Body of pancreas (tissue), 4 donors: ENCODE data around the gene MT3. TPM values are rescaled to one million over a fixed set of nuclear protein-coding genes. Genes with fewer than 3 reads are reported as not detected.

Source experiments
- ATAC-seq: fragments of 150-250 bp; one replicate; pipeline ENCODE4 v1.9.1; 2016
- DNase-seq, 4 donors: peaks; one replicate each; pipeline ENCODE4 v3.0.0-alpha.2; 2019
- H3K27ac ChIP-seq, 4 donors: fragments of 200-600 bp; sonication (generic); 1 replicate in 3 of 4; 2 replicates in 1 of 4; pipeline versions ENCODE4 v1.5.1 to v1.6.1; 2016 to 2019; ENCODE audit warnings: mild to moderate bottlenecking in 1 of 4, mixed read lengths in 1 of 4, moderate library complexity in 1 of 4
- H3K27me3 ChIP-seq, 2 donors: fragments of 200-600 bp; sonication (generic); one replicate each; pipeline ENCODE4 v1.6.0; 2016; ENCODE audit warnings: mild to moderate bottlenecking in 1 of 2
- H3K36me3 ChIP-seq, 2 donors: fragments of 200-600 bp; sonication (generic); replicated peaks in 1 of 2; 2 replicates each; pipeline ENCODE4 v1.5.1; 2016; ENCODE audit warnings: low read depth in 2 of 2; ENCODE audit not compliant: insufficient read depth in 1 of 2
- H3K4me1 ChIP-seq: fragments of 200-600 bp; sonication (generic); one replicate; pipeline ENCODE4 v1.6.0; 2016
- H3K4me3 ChIP-seq, 2 donors: fragments of 200-600 bp; sonication (generic); 1 replicate in 1 of 2; 2 replicates in 1 of 2; pipeline ENCODE4 v1.5.1; 2016 to 2019
- H3K9me3 ChIP-seq, 3 donors: fragments of 200-600 bp; sonication (generic); 1 replicate in 2 of 3; 2 replicates in 1 of 3; pipeline ENCODE4 v1.5.1; 2016
- POLR2A ChIP-seq, 3 donors: fragments of 450-650 bp; IDR thresholded peaks; one replicate each; pipeline ENCODE4 v1.6.1; 2016; ENCODE audit warnings: antibody characterized with exemption in 3 of 3, mild to moderate bottlenecking in 2 of 3
- WGBS, 2 donors: methylation state at CpG; one replicate each; pipeline ENCODE4 v1.1.5; 2017; 5-methylcytosine and 5-hydroxymethylcytosine counted together
- intact Hi-C: fragments of 100-400 bp; cut with DNase I; formaldehyde crosslinking; loops from one replicate; pipeline ENCODE4 v1.15.1; 2023
- total RNA-seq, 2 donors: library from RNA; depleted of rRNA; stranded (reverse); fragments of >200 nt; gene quantifications; one replicate each; pipeline ENCODE4 v1.1.0, GENCODE V29; 2016
- TF ChIP-seq, protein P1 (sequence below), 7 experiments: fragments of 450-650 bp in 4 of 7; fragments of 200-600 bp in 3 of 7; sonication (generic) in 3 of 7; IDR thresholded peaks; one replicate each; pipeline ENCODE4 v1.5.1; 2016 to 2019; ENCODE audit warnings: antibody characterized with exemption in 7 of 7

MT3 gene
- total RNA-seq, 2 donors from 2014 or later, result not detected

DNA sequence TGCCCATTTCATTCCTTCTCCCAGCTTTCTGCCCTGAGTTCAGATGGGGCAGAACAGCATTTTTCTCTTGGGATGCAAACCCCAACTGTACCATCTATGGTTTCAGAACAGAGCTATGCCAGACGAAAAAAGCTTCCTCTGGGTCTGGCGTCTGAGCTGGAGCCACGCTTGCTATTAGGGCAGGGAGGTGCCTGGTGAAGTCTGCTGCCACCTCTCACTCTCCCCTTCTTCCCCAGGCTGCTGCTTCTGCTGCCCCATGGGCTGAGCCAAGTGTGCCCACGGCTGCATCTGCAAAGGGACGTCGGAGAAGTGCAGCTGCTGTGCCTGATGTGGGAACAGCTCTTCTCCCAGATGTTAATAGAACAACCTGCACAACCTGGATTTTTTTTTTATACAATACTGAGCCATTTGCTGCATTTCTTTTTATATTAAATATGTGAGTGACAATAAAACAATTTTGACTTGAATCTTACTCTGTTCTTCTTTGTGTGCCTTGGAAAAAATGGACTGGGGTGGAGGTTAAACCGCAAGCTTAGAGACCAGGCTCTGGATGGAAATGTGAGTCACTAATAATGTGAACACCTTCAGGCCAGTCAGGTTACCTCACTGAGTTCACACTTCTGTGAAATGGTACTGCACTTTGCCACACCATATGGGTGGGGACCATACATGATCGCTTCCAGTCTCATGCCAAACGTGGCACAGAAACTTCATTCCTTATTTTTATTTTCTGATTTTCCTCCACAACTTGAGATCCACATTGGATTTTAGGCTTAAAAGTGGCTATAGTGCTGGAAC lies 47.5 kb downstream of the MT3 start:
- 79 to 83% methylated on average over 9 of the region's 9 CpGs for WGBS, 2 donors
- no peaks in the 10 kb centered on the region for H3K9me3 ChIP-seq
- no peak for DNase-seq
- TF ChIP-seq POLR2A (IDR thresholded peaks at IDR 0.05), result no peak
- TF ChIP-seq, protein P1, sequence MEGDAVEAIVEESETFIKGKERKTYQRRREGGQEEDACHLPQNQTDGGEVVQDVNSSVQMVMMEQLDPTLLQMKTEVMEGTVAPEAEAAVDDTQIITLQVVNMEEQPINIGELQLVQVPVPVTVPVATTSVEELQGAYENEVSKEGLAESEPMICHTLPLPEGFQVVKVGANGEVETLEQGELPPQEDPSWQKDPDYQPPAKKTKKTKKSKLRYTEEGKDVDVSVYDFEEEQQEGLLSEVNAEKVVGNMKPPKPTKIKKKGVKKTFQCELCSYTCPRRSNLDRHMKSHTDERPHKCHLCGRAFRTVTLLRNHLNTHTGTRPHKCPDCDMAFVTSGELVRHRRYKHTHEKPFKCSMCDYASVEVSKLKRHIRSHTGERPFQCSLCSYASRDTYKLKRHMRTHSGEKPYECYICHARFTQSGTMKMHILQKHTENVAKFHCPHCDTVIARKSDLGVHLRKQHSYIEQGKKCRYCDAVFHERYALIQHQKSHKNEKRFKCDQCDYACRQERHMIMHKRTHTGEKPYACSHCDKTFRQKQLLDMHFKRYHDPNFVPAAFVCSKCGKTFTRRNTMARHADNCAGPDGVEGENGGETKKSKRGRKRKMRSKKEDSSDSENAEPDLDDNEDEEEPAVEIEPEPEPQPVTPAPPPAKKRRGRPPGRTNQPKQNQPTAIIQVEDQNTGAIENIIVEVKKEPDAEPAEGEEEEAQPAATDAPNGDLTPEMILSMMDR (IDR thresholded peaks at IDR 0.05), result no peak
- peaks cover 26% of the 10 kb centered on the region for H3K4me1 ChIP-seq
- no peaks in the 10 kb centered on the region for H3K27me3 ChIP-seq
- no peak for ATAC-seq
- no peaks in the 10 kb centered on the region for H3K36me3 ChIP-seq
- intact Hi-C loops, result no loop called here
- H3K4me3 ChIP-seq, result no peak overlapping the region
- no peak overlapping the region for H3K27ac ChIP-seq

DNA sequence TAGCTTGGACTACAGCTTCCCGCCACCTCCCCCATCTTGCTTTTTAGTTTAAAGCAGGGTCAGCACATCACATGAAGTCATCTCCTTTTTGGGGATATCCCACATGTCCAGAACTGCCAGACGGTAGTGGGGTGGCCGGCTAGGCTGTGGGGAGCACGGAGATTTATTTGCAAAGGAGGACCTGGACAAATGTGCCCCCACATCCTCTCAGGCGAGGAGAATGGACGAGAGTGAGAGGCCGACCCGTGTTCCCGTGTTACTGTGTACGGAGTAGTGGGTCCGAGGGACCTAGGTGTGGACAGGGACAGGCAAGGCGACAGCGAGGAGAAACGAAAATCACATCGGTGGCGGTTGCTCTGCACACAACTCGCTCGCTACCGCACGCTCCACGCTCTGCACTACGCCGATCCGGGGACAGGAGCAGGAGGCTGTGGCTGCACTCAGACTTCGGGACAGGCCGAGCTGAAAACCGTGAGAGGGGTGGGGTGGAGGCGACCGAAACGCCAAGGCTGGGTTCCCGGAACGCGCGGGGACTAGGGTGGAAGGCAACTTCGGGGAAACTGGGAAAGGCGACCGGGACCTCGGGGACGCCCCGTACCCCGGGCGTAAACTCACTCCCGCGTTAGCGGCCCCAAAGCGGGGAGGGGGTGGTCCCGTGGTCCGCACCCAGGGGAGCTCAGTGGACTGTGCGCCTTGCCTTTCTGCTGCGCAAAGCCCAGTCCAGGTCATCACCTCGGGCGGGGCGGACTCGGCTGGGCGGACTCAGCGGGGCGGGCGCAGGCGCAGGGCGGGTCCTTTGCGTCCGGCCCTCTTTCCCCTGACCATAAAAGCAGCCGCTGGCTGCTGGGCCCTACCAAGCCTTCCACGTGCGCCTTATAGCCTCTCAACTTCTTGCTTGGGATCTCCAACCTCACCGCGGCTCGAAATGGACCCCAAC lies 48.8 kb downstream of the MT3 start, which contains the start of gene MT1A:
MT1A (plus strand) TSS at position 853 of the 937 bp plus-strand sequence; CDS start at position 926, 73 bp downstream.
- no peaks in the 10 kb centered on the region for H3K27me3 ChIP-seq
- TF ChIP-seq, protein P1 (IDR thresholded peaks at IDR 0.05), result no peak
- peak; percentile 63 to 83 (median 77) for TF ChIP-seq POLR2A (IDR thresholded peaks at IDR 0.05)
- DNase-seq (peak; percentile 82 to 87 (median 84)), ATAC-seq (peak; percentile 80)
- H3K4me1 ChIP-seq, result peaks cover 20% of the 10 kb centered on the region
- intact Hi-C loops, result no loop called here
- H3K27ac ChIP-seq, result peak within 1 kb of the TSS in 3 of 4 donors; percentile 45 to 50 (median 46)
- peak within 1 kb of the TSS in 1 of 2 donors; percentile 0 for H3K4me3 ChIP-seq
- H3K36me3 ChIP-seq, result no peaks in the 10 kb centered on the region
- no peaks in the 10 kb centered on the region for H3K9me3 ChIP-seq
- whole genome bisulfite sequencing, 2 donors, result 13 to 18% methylated on average over 50 to 68 of the region's 68 CpGs

DNA sequence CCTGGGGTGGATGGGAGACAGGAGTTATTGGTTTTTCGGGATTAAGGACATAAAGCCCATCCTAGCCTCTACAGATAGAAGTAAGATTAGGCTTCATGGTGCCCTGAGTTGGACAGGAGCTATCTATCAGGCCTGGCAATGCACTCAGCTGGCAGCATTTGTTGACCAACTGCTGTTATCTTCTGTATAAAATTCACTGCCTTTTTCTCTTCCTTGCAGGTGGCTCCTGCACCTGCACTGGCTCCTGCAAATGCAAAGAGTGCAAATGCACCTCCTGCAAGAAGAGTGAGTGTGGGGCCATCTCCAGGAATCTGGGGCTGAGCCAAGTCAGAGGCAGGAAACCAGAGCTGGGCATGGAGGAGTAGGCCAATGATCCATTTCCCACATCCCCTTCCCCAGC lies 49.7 kb downstream of the MT3 start:
- DNase-seq, result no peak
- no peak for ATAC-seq
- 29 to 50% methylated on average over 1 of the region's 1 CpG for WGBS, 2 donors
- Histone ChIP-seq H3K4me3 (no peak overlapping the region), H3K27me3 (no peaks in the 10 kb centered on the region), H3K36me3 (no peaks in the 10 kb centered on the region), H3K4me1 (peaks cover 21% of the 10 kb centered on the region), H3K27ac (peak overlapping the region in 1 of 4 donors; percentile 50), H3K9me3 (no peaks in the 10 kb centered on the region)
- intact Hi-C loops, result no loop called here
- TF ChIP-seq POLR2A (IDR thresholded peaks at IDR 0.05), result no peak
- TF ChIP-seq, protein P1 (IDR thresholded peaks at IDR 0.05), result no peak

DNA sequence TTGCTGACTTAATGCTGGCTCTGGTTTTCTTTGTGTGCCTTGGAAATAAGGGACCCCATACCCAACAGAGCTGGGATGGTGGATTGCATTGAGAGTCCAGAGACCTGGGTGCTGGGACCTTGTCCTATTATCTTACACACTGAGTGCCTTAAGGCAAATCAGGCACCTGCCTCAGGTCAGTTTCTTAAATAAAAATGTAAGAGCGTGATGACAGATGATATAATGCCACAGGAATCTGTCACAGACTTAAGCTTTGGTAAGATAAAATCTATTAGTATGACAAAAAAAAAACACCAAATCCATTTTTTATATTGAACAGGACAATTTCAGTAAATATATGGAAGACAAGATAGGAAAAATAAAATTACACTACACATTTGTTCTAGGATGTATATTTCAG lies 50.7 kb downstream of the MT3 start:
- intact Hi-C loops, result no loop called here
- no peak for TF ChIP-seq POLR2A (IDR thresholded peaks at IDR 0.05)
- Histone ChIP-seq H3K4me1 (peaks cover 24% of the 10 kb centered on the region), H3K36me3 (no peaks in the 10 kb centered on the region), H3K4me3 (no peak overlapping the region), H3K27me3 (no peaks in the 10 kb centered on the region), H3K9me3 (no peaks in the 10 kb centered on the region), H3K27ac (no peak overlapping the region)
- ATAC-seq, result no peak
- WGBS, 2 donors, result 87 to 92% methylated on average over 1 of the region's 1 CpG
- DNase-seq, result no peak

Other genes starting within 250 kb of the MT3 start
- 100 to 1,000 TPM in 1 of 2 donors, 10 to 100 TPM in 1; 87.7 to 130 TPM for gene AMFR, start 164.0 kb upstream of the MT3 start, total RNA-seq
- gene NUDT21, start 138.2 kb upstream of the MT3 start, total RNA-seq, result 10 to 100 TPM in 1 of 2 donors, 1 to 10 TPM in 1; 9.2 to 24.6 TPM
- 10 to 100 TPM in 1 of 2 donors, 1 to 10 TPM in 1; 6.6 to 15.6 TPM for gene OGFOD1, start 138.0 kb upstream of the MT3 start, total RNA-seq
- 10 to 100 TPM; 14.3 to 19.1 TPM for gene BBS2, start 69.5 kb upstream of the MT3 start, total RNA-seq
- not detected for gene MT4, start 24.5 kb upstream of the MT3 start, total RNA-seq
- 100 to 1,000 TPM in 1 of 2 donors, 10 to 100 TPM in 1; 20.0 to 211 TPM for gene MT2A, start 19.1 kb downstream of the MT3 start, total RNA-seq
- 100 to 1,000 TPM in 1 of 2 donors, 10 to 100 TPM in 1; 99.9 to 679 TPM for gene MT1E, start 36.3 kb downstream of the MT3 start, total RNA-seq
- 100 to 1,000 TPM in 1 of 2 donors, 1 to 10 TPM in 1; 9.6 to 112 TPM for gene MT1M, start 43.1 kb downstream of the MT3 start, total RNA-seq
- gene MT1A, start 49.1 kb downstream of the MT3 start, total RNA-seq, result 100 to 1,000 TPM in 1 of 2 donors, not detected in 1; 268 TPM
- not detected for gene MT1B, start 62.4 kb downstream of the MT3 start, total RNA-seq
- gene MT1F, start 68.4 kb downstream of the MT3 start, total RNA-seq, result 10 to 100 TPM; 27.5 to 92.0 TPM
- 100 to 1,000 TPM in 1 of 2 donors, 10 to 100 TPM in 1; 95.2 to 413 TPM for gene MT1G, start 78.5 kb downstream of the MT3 start, total RNA-seq
- 1 to 10 TPM; 4.9 to 8.8 TPM for gene MT1H, start 80.3 kb downstream of the MT3 start, total RNA-seq
- 1,000 to 10,000 TPM in 1 of 2 donors, 100 to 1,000 TPM in 1; 430 to 1,140 TPM for gene MT1X, start 92.9 kb downstream of the MT3 start, total RNA-seq
- 10 to 100 TPM; 12.2 to 19.1 TPM for gene NUP93, start 140.6 kb downstream of the MT3 start, total RNA-seq